GM08714 (cell line): ENCODE measurements around the gene PARP12.

Experiments used
- H3K4me3 ChIP-seq: fragments of 200-500 bp; sonication (Bioruptor generic); 2 replicates; pipeline ENCODE4 v1.5.1; 2014; ENCODE audit warnings: mild to moderate bottlenecking, low read length, inconsistent platforms
- ZNF274 ChIP-seq: IDR thresholded peaks from 2 replicates; pipeline ENCODE4 v1.6.1; 2012; ENCODE audit warnings: mild to moderate bottlenecking, low read depth, low read length

The PARP12 gene

GRCh38 chr7:140069298-140069949 is 6.7 kb upstream of the PARP12 start:
- TF ChIP-seq ZNF274: no peak
- no peak overlapping the region for H3K4me3 ChIP-seq

GRCh38 chr7:140068033-140068432 is 5.3 kb upstream of the PARP12 start:
- no peak overlapping the region for H3K4me3 ChIP-seq
- TF ChIP-seq ZNF274: no peak

- no peak for TF ChIP-seq ZNF274
- no peak overlapping the region for H3K4me3 ChIP-seq
Observed at GRCh38 chr7:140067052-140067451, 4.3 kb upstream of the PARP12 start.

GRCh38 chr7:140062118-140062527 is 628 bp downstream of the PARP12 start:
- H3K4me3 ChIP-seq: peak overlapping the region; percentile 86
- no peak for TF ChIP-seq ZNF274

GRCh38 chr7:140061607-140061930 is 1.2 kb downstream of the PARP12 start:
- H3K4me3 ChIP-seq: peak overlapping the region; percentile 86; the same call in 1 of the 2 replicates
- no peak for TF ChIP-seq ZNF274

GRCh38 chr7:140060788-140061606 is 1.8 kb downstream of the PARP12 start:
- H3K4me3 ChIP-seq: peak overlapping the region; percentile 86; the same call in 1 of the 2 replicates
- no peak for TF ChIP-seq ZNF274

GRCh38 chr7:140060243-140060630 is 2.5 kb downstream of the PARP12 start:
- no peak overlapping the region for H3K4me3 ChIP-seq
- TF ChIP-seq ZNF274: no peak

GRCh38 chr7:140059273-140060242 is 3.2 kb downstream of the PARP12 start:
- TF ChIP-seq ZNF274: no peak
- H3K4me3 ChIP-seq: no peak overlapping the region

GRCh38 chr7:140058517-140058916 is 4.2 kb downstream of the PARP12 start:
- H3K4me3 ChIP-seq: no peak overlapping the region
- no peak for TF ChIP-seq ZNF274

- no peak overlapping the region for H3K4me3 ChIP-seq
- TF ChIP-seq ZNF274: no peak
Observed at GRCh38 chr7:140057143-140057535, 5.6 kb downstream of the PARP12 start.

- no peak for TF ChIP-seq ZNF274
- no peak overlapping the region for H3K4me3 ChIP-seq
Observed at GRCh38 chr7:140056431-140057142, 6.2 kb downstream of the PARP12 start.

- TF ChIP-seq ZNF274: no peak
- no peak overlapping the region for H3K4me3 ChIP-seq
Observed at GRCh38 chr7:140055833-140056232, 6.9 kb downstream of the PARP12 start.

GRCh38 chr7:140054751-140055150 is 8.0 kb downstream of the PARP12 start:
- no peak for TF ChIP-seq ZNF274
- no peak overlapping the region for H3K4me3 ChIP-seq
